Activated CD8-positive, alpha-beta memory T cell treated with anti-CD3 and anti-CD28 coated beads for 24 hours (primary cell): ENCODE measurements around the gene CASP9.
"Not testable (repeated sequence)": the region's sequence is repeated elsewhere in the genome, so short reads cannot be mapped to it uniquely, and the experiment has no call there.

Experiments used
- DNase-seq: peaks from one replicate; pipeline ENCODE4 v3.0.0-alpha.2; 2020

Gene CASP9

GRCh38 chr1:15525050-15526020, 1.3 kb upstream of the CASP9 start:
- peak; percentile 100 for DNase-seq

- peak; percentile 100 for DNase-seq
Observed at GRCh38 chr1:15524283-15525049, 451 bp upstream of the CASP9 start.

- no peak for DNase-seq
Observed at GRCh38 chr1:15523104-15524020, 653 bp downstream of the CASP9 start.

GRCh38 chr1:15522551-15522950, 1.5 kb downstream of the CASP9 start:
- DNase-seq, result no peak

- DNase-seq, result not testable (repeated sequence)
Observed at GRCh38 chr1:15521206-15521906, 2.7 kb downstream of the CASP9 start.

- DNase-seq, result no peak
Observed at GRCh38 chr1:15519625-15520024, 4.4 kb downstream of the CASP9 start.

GRCh38 chr1:15515022-15515663, 8.9 kb downstream of the CASP9 start:
- DNase-seq, result no peak

GRCh38 chr1:15514557-15514956, 9.5 kb downstream of the CASP9 start:
- DNase-seq, result not testable (repeated sequence)

GRCh38 chr1:15513919-15514318, 10.1 kb downstream of the CASP9 start:
- DNase-seq, result no peak

- DNase-seq, result no peak
Observed at GRCh38 chr1:15513192-15513591, 10.8 kb downstream of the CASP9 start.

GRCh38 chr1:15510611-15511405, 13.2 kb downstream of the CASP9 start:
- no peak for DNase-seq

GRCh38 chr1:15509586-15509985, 14.4 kb downstream of the CASP9 start:
- DNase-seq, result no peak

GRCh38 chr1:15508700-15509487, 15.1 kb downstream of the CASP9 start:
- no peak for DNase-seq

- DNase-seq, result no peak
Observed at GRCh38 chr1:15507278-15507677, 16.7 kb downstream of the CASP9 start.

- DNase-seq, result no peak
Observed at GRCh38 chr1:15506831-15507230, 17.2 kb downstream of the CASP9 start.

GRCh38 chr1:15504436-15504835, 19.6 kb downstream of the CASP9 start:
- DNase-seq, result no peak

GRCh38 chr1:15501208-15502032, 22.6 kb downstream of the CASP9 start:
- DNase-seq, result peak; percentile 71
